ENCODE results near the gene MORN3.
"Not testable (repeated sequence)": the region's sequence is repeated elsewhere in the genome, so short reads cannot be mapped to it uniquely, and the experiment has no call there.

The MORN3 gene

GRCh38 chr12:121711361-121712189, 42.1 kb upstream of the MORN3 start:
- peak overlapping the region; percentile 69 for H3K27ac ChIP-seq (ENCODE audit: low read depth, low read length)
- peak overlapping the region; percentile 77 to 79 for H3K9ac ChIP-seq (ENCODE audit: low read depth in 1 of 2, low read length in 2 of 2)
- H3K36me3 ChIP-seq (ENCODE audit: control insufficient read depth in 1 of 2, insufficient read depth in 2 of 2, low read length in 2 of 2) = no peaks in the 10 kb centered on the region

GRCh38 chr12:121709478-121709961, 40.1 kb upstream of the MORN3 start:
- Histone ChIP-seq H3K27me3 (ENCODE audit: control insufficient read depth in 1 of 2, insufficient read depth in 2 of 2, low read length in 2 of 2) (no peaks in the 10 kb centered on the region), H3K4me3 (ENCODE audit: low read depth in 1 of 2, low read length in 2 of 2) (no peak overlapping the region), H3K4me1 (ENCODE audit: control insufficient read depth in 1 of 2, insufficient read depth in 2 of 2, low read length in 2 of 2) (peaks cover 9 to 16% of the 10 kb centered on the region in 2 donors), H3K9ac (ENCODE audit: low read depth in 1 of 2, low read length in 2 of 2) (no peak overlapping the region), H3K27ac (ENCODE audit: low read depth, low read length) (no peak overlapping the region), H3K9me3 (ENCODE audit: control insufficient read depth in 1 of 2, low read length in 2 of 2) (peaks cover 0 to 5% of the 10 kb centered on the region in 2 donors), H3K36me3 (ENCODE audit: control insufficient read depth in 1 of 2, insufficient read depth in 2 of 2, low read length in 2 of 2) (no peaks in the 10 kb centered on the region)

More at GRCh38 chr12:121711361-121712189, 42.1 kb upstream of the MORN3 start:
- H3K4me3 ChIP-seq (ENCODE audit: low read depth in 1 of 2, low read length in 2 of 2) = peak overlapping the region; percentile 89 to 96
- peaks cover 9 to 16% of the 10 kb centered on the region in 2 donors for H3K4me1 ChIP-seq (ENCODE audit: control insufficient read depth in 1 of 2, insufficient read depth in 2 of 2, low read length in 2 of 2)
- no peaks in the 10 kb centered on the region for H3K27me3 ChIP-seq (ENCODE audit: control insufficient read depth in 1 of 2, insufficient read depth in 2 of 2, low read length in 2 of 2)
- H3K9me3 ChIP-seq (ENCODE audit: control insufficient read depth in 1 of 2, low read length in 2 of 2) = no peaks in the 10 kb centered on the region

GRCh38 chr12:121709064-121709424, 39.6 kb upstream of the MORN3 start:
- not testable (repeated sequence) for H3K36me3 ChIP-seq (ENCODE audit: control insufficient read depth in 1 of 2, insufficient read depth in 2 of 2, low read length in 2 of 2); H3K9ac ChIP-seq (ENCODE audit: low read depth in 1 of 2, low read length in 2 of 2); H3K27ac ChIP-seq (ENCODE audit: low read depth, low read length); H3K9me3 ChIP-seq (ENCODE audit: control insufficient read depth in 1 of 2, low read length in 2 of 2); H3K27me3 ChIP-seq (ENCODE audit: control insufficient read depth in 1 of 2, insufficient read depth in 2 of 2, low read length in 2 of 2); H3K4me3 ChIP-seq (ENCODE audit: low read depth in 1 of 2, low read length in 2 of 2)
- peaks cover 9 to 16% of the 10 kb centered on the region in 2 donors for H3K4me1 ChIP-seq (ENCODE audit: control insufficient read depth in 1 of 2, insufficient read depth in 2 of 2, low read length in 2 of 2)

GRCh38 chr12:121708313-121709063, 39.0 kb upstream of the MORN3 start:
- H3K27me3 ChIP-seq (ENCODE audit: control insufficient read depth in 1 of 2, insufficient read depth in 2 of 2, low read length in 2 of 2) = no peaks in the 10 kb centered on the region

GRCh38 chr12:121705514-121705913, 36.1 kb upstream of the MORN3 start:
- no peak overlapping the region for H3K27ac ChIP-seq (ENCODE audit: low read depth, low read length)
- peaks cover 0 to 5% of the 10 kb centered on the region in 2 donors for H3K9me3 ChIP-seq (ENCODE audit: control insufficient read depth in 1 of 2, low read length in 2 of 2)
- no peaks in the 10 kb centered on the region for H3K36me3 ChIP-seq (ENCODE audit: control insufficient read depth in 1 of 2, insufficient read depth in 2 of 2, low read length in 2 of 2)
- H3K4me3 ChIP-seq (ENCODE audit: low read depth in 1 of 2, low read length in 2 of 2) = no peak overlapping the region
- H3K27me3 ChIP-seq (ENCODE audit: control insufficient read depth in 1 of 2, insufficient read depth in 2 of 2, low read length in 2 of 2) = no peaks in the 10 kb centered on the region
- H3K9ac ChIP-seq (ENCODE audit: low read depth in 1 of 2, low read length in 2 of 2) = no peak overlapping the region
- no peaks in the 10 kb centered on the region for H3K4me1 ChIP-seq (ENCODE audit: control insufficient read depth in 1 of 2, insufficient read depth in 2 of 2, low read length in 2 of 2)

More at GRCh38 chr12:121708313-121709063, 39.0 kb upstream of the MORN3 start:
- no peak overlapping the region for H3K9ac ChIP-seq (ENCODE audit: low read depth in 1 of 2, low read length in 2 of 2)
- H3K27ac ChIP-seq (ENCODE audit: low read depth, low read length) = no peak overlapping the region
- peaks cover 0 to 5% of the 10 kb centered on the region in 2 donors for H3K9me3 ChIP-seq (ENCODE audit: control insufficient read depth in 1 of 2, low read length in 2 of 2)
- no peak overlapping the region for H3K4me3 ChIP-seq (ENCODE audit: low read depth in 1 of 2, low read length in 2 of 2)
- peaks cover 4 to 10% of the 10 kb centered on the region in 2 donors for H3K4me1 ChIP-seq (ENCODE audit: control insufficient read depth in 1 of 2, insufficient read depth in 2 of 2, low read length in 2 of 2)
- H3K36me3 ChIP-seq (ENCODE audit: control insufficient read depth in 1 of 2, insufficient read depth in 2 of 2, low read length in 2 of 2) = no peaks in the 10 kb centered on the region

GRCh38 chr12:121702944-121703343, 33.5 kb upstream of the MORN3 start:
- H3K4me1 ChIP-seq (ENCODE audit: control insufficient read depth in 1 of 2, insufficient read depth in 2 of 2, low read length in 2 of 2) = no peaks in the 10 kb centered on the region
- H3K27me3 ChIP-seq (ENCODE audit: control insufficient read depth in 1 of 2, insufficient read depth in 2 of 2, low read length in 2 of 2) = no peaks in the 10 kb centered on the region
- H3K36me3 ChIP-seq (ENCODE audit: control insufficient read depth in 1 of 2, insufficient read depth in 2 of 2, low read length in 2 of 2) = no peaks in the 10 kb centered on the region
- H3K9ac ChIP-seq (ENCODE audit: low read depth in 1 of 2, low read length in 2 of 2) = no peak overlapping the region
- no peak overlapping the region for H3K4me3 ChIP-seq (ENCODE audit: low read depth in 1 of 2, low read length in 2 of 2)
- no peak overlapping the region for H3K27ac ChIP-seq (ENCODE audit: low read depth, low read length)
- H3K9me3 ChIP-seq (ENCODE audit: control insufficient read depth in 1 of 2, low read length in 2 of 2) = peaks cover 0 to 5% of the 10 kb centered on the region in 2 donors

- Histone ChIP-seq H3K36me3 (ENCODE audit: control insufficient read depth in 1 of 2, insufficient read depth in 2 of 2, low read length in 2 of 2) (no peaks in the 10 kb centered on the region), H3K9me3 (ENCODE audit: control insufficient read depth in 1 of 2, low read length in 2 of 2) (peaks cover 0 to 5% of the 10 kb centered on the region in 2 donors), H3K27me3 (ENCODE audit: control insufficient read depth in 1 of 2, insufficient read depth in 2 of 2, low read length in 2 of 2) (no peaks in the 10 kb centered on the region), H3K27ac (ENCODE audit: low read depth, low read length) (no peak overlapping the region), H3K4me1 (ENCODE audit: control insufficient read depth in 1 of 2, insufficient read depth in 2 of 2, low read length in 2 of 2) (no peaks in the 10 kb centered on the region), H3K9ac (ENCODE audit: low read depth in 1 of 2, low read length in 2 of 2) (no peak overlapping the region), H3K4me3 (ENCODE audit: low read depth in 1 of 2, low read length in 2 of 2) (no peak overlapping the region)
These were observed 32.3 kb upstream of the MORN3 start for GRCh38 chr12:121701667-121702277.

- H3K36me3 ChIP-seq (ENCODE audit: control insufficient read depth in 1 of 2, insufficient read depth in 2 of 2, low read length in 2 of 2); H3K4me3 ChIP-seq (ENCODE audit: low read depth in 1 of 2, low read length in 2 of 2); H3K27ac ChIP-seq (ENCODE audit: low read depth, low read length); H3K9ac ChIP-seq (ENCODE audit: low read depth in 1 of 2, low read length in 2 of 2); H3K4me1 ChIP-seq (ENCODE audit: control insufficient read depth in 1 of 2, insufficient read depth in 2 of 2, low read length in 2 of 2); H3K9me3 ChIP-seq (ENCODE audit: control insufficient read depth in 1 of 2, low read length in 2 of 2); H3K27me3 ChIP-seq (ENCODE audit: control insufficient read depth in 1 of 2, insufficient read depth in 2 of 2, low read length in 2 of 2): not testable (repeated sequence)
These were observed 28.4 kb upstream of the MORN3 start for GRCh38 chr12:121697861-121698260.

- no peak overlapping the region for H3K27ac ChIP-seq (ENCODE audit: low read depth, low read length)
- no peaks in the 10 kb centered on the region for H3K27me3 ChIP-seq (ENCODE audit: control insufficient read depth in 1 of 2, insufficient read depth in 2 of 2, low read length in 2 of 2)
- no peak overlapping the region for H3K9ac ChIP-seq (ENCODE audit: low read depth in 1 of 2, low read length in 2 of 2)
These were observed 27.7 kb upstream of the MORN3 start for GRCh38 chr12:121697093-121697698.

More at GRCh38 chr12:121697093-121697698, 27.7 kb upstream of the MORN3 start:
- H3K9me3 ChIP-seq (ENCODE audit: control insufficient read depth in 1 of 2, low read length in 2 of 2) = no peaks in the 10 kb centered on the region
- H3K4me3 ChIP-seq (ENCODE audit: low read depth in 1 of 2, low read length in 2 of 2) = no peak overlapping the region
- H3K36me3 ChIP-seq (ENCODE audit: control insufficient read depth in 1 of 2, insufficient read depth in 2 of 2, low read length in 2 of 2) = no peaks in the 10 kb centered on the region
- H3K4me1 ChIP-seq (ENCODE audit: control insufficient read depth in 1 of 2, insufficient read depth in 2 of 2, low read length in 2 of 2) = no peaks in the 10 kb centered on the region
